GM12878 (cell line): ENCODE data around the gene SIX1. TPM values are rescaled to one million over a fixed set of nuclear protein-coding genes. Genes with fewer than 3 reads are reported as not detected.

ENCODE experiments used
- ATAC-seq: fragments of 200-7000 bp; cut with Tn5 transposase; 3 replicates; pipeline ENCODE4 v1.9.1; 2020; ENCODE audit warnings: mild to moderate bottlenecking, moderate library complexity
- BruUV-seq: library from RNA; stranded (reverse); fragments of 400-500 nt; replicated peaks from 2 replicates; lab custom pipeline; 2021; lab: Mats Ljungman, UMichigan
- CTCF ChIA-PET: fragments of 300-600 bp; sonication (Branson Sonifier 250); formaldehyde crosslinking; extraction: SDS; loops from one replicate; lab custom pipeline; 2021; ENCODE audit warnings: inconsistent platforms; lab: Yijun Ruan, JAX
- POLR2A ChIA-PET: fragments of 350-600 bp; formaldehyde crosslinking; extraction: SDS; loops from one replicate; lab custom pipeline; 2021; ENCODE audit warnings: inconsistent platforms; lab: Charles Lee
- RAD21 ChIA-PET: fragments of 300-600 bp; sonication (Branson Sonifier 250); formaldehyde crosslinking; loops from one replicate; lab custom pipeline; 2023; ENCODE audit warnings: antibody characterized with exemption; ENCODE audit not compliant: unreplicated experiment; lab: Charles Lee
- SMC1A ChIA-PET: fragments of 300-600 bp; sonication (Branson Sonifier 250); formaldehyde crosslinking; loops from one replicate; lab custom pipeline; 2023; ENCODE audit not compliant: unreplicated experiment, uncharacterized antibody; lab: Charles Lee
- DNase-seq: peaks from one replicate; pipeline ENCODE4 v3.0.0-alpha.2; 2011; ENCODE audit warnings: low read depth, low spot score
- FAIRE-seq: peaks from 3 replicates; lab custom pipeline; 2011; peaks lifted over from hg19 to GRCh38; lab: Jason Lieb, UNC
- H2AFZ ChIP-seq: 2 replicates; pipeline ENCODE4 v1.6.0; 2011; ENCODE audit warnings: low read depth, low read length, control low read depth; ENCODE audit not compliant: control insufficient read depth
- H3K27ac ChIP-seq: 2 replicates; pipeline ENCODE4 v1.5.1; 2011; ENCODE audit warnings: control low read depth; ENCODE audit not compliant: control insufficient read depth, insufficient read depth
- H3K27me3 ChIP-seq, 2 experiments: replicated peaks in 1 of 2; 2 replicates each; pipeline versions ENCODE4 v1.6.0 to v1.6.1; 2011; ENCODE audit warnings: low read length in 1 of 2; ENCODE audit not compliant: control insufficient read depth in 2 of 2, insufficient read depth in 2 of 2
- H3K36me3 ChIP-seq, 2 experiments: 2 replicates each; pipeline ENCODE4 v1.5.1; 2011; ENCODE audit warnings: low read length in 1 of 2; ENCODE audit not compliant: control insufficient read depth in 2 of 2, insufficient read depth in 2 of 2
- H3K4me1 ChIP-seq: 2 replicates; pipeline ENCODE4 v1.6.1; 2011; ENCODE audit warnings: mild to moderate bottlenecking, low read length, moderate library complexity, mixed read lengths; ENCODE audit not compliant: control insufficient read depth, insufficient read depth
- H3K4me2 ChIP-seq: 2 replicates; pipeline ENCODE4 v1.6.0; 2011; ENCODE audit warnings: control low read depth; ENCODE audit not compliant: control insufficient read depth, insufficient read depth
- H3K4me3 ChIP-seq: fragments of 200-600 bp; sonication (generic); 2 replicates; pipeline ENCODE4 v1.5.1; 2016
- H3K79me2 ChIP-seq: 2 replicates; pipeline ENCODE4 v1.6.0; 2011; ENCODE audit warnings: low read length; ENCODE audit not compliant: control insufficient read depth, insufficient read depth
- H3K9ac ChIP-seq: 2 replicates; pipeline ENCODE4 v1.8.0; 2011; ENCODE audit warnings: low read length, control low read depth, mixed read lengths; ENCODE audit not compliant: control insufficient read depth, insufficient read depth
- H3K9me3 ChIP-seq: replicated peaks from 3 replicates; pipeline ENCODE4 v1.5.1; 2011; ENCODE audit warnings: mild to moderate bottlenecking, low read length; ENCODE audit not compliant: control insufficient read depth, insufficient read depth
- H4K20me1 ChIP-seq: 2 replicates; pipeline ENCODE4 v1.6.0; 2011; ENCODE audit not compliant: control insufficient read depth, insufficient read depth
- CEBPB ChIP-seq, 2 experiments: fragments of 150-350 bp in 1 of 2; IDR thresholded peaks; 2 replicates each; pipeline ENCODE4 v1.6.1; 2012 to 2014; ENCODE audit warnings: low read depth in 2 of 2, low read length in 2 of 2, borderline replicate concordance in 1 of 2, inconsistent platforms in 1 of 2
- ESRRA ChIP-seq: IDR thresholded peaks from 2 replicates; pipeline ENCODE4 v1.6.1; 2012; ENCODE audit warnings: mild to moderate bottlenecking, low read length, improper control_type of control experiment
- FOS ChIP-seq: IDR thresholded peaks from 3 replicates; pipeline ENCODE4 v1.6.1; 2011; ENCODE audit warnings: borderline replicate concordance; ENCODE audit not compliant: insufficient read length; ENCODE audit errors: extremely low read depth
- HCFC1 ChIP-seq: fragments of 150-350 bp; IDR thresholded peaks from 2 replicates; pipeline ENCODE4 v1.6.1; 2014; ENCODE audit warnings: low read length
- NFYB ChIP-seq: IDR thresholded peaks from 2 replicates; pipeline ENCODE4 v1.6.1; 2011; ENCODE audit warnings: low read depth, mild to moderate bottlenecking, low read length, improper control_type of control experiment, moderate library complexity; ENCODE audit not compliant: insufficient read depth
- RCOR1 ChIP-seq: conservative IDR thresholded peaks from 2 replicates; pipeline ENCODE4 v1.6.1; 2012; ENCODE audit warnings: low read depth, low read length, improper control_type of control experiment
- WGBS: methylation state at CpG from one replicate; pipeline ENCODE4 v1.1.6; 2016; ENCODE audit warnings: low lambda C conversion rate; ENCODE audit not compliant: insufficient replicate concordance, insufficient coverage; ENCODE audit errors: missing lambda C conversion rate; 5-methylcytosine and 5-hydroxymethylcytosine counted together
- in situ Hi-C: fragments of 300-500 bp; cut with MboI; formaldehyde crosslinking; loops from 9 replicates; pipeline ENCODE4 v1.14.3; 2018; ENCODE audit warnings: mixed read lengths
- intact Hi-C: fragments of 100-400 bp; cut with micrococcal nuclease; formaldehyde crosslinking; loops from one replicate; pipeline ENCODE4 v1.14.2; 2022; ENCODE audit not compliant: unreplicated experiment
- polyA plus RNA-seq, 11 experiments: library from polyadenylated mRNA; depleted of rRNA in 4 of 11; unstranded in 6 of 11; stranded (reverse) in 5 of 11; fragments of >200 nt; fragmentation: Nextera tagmentation in 4 of 11; fragmentation: Illumina TruSeq in 1 of 11; extraction: Ambion mirVana in 4 of 11; extraction: Trizol in 1 of 11; gene quantifications; 1 replicate in 1 of 11; 2 replicates in 10 of 11; pipeline versions ENCODE4 v1.2.1 to v1.2.3, GENCODE V29; 2011 to 2016; ENCODE audit warnings: inconsistent platforms in 2 of 11, missing spikeins in 2 of 11, low read depth in 1 of 11
- total RNA-seq, 4 experiments: library from RNA; depleted of rRNA in 3 of 4; stranded (reverse); fragments of >200 nt in 3 of 4; fragmentation: Illumina TruSeq in 1 of 4; extraction: Trizol in 1 of 4; gene quantifications; 2 replicates each; pipeline versions ENCODE4 v1.2.1 to v1.2.3, GENCODE V29; 2013 to 2021
- TF ChIP-seq, protein P1 (sequence below): fragments of 450-650 bp; IDR thresholded peaks from 2 replicates; pipeline ENCODE4 v1.6.1; 2016; ENCODE audit warnings: mild to moderate bottlenecking
- TF ChIP-seq, protein P2 (sequence below): IDR thresholded peaks from 2 replicates; pipeline ENCODE4 v1.6.1; 2011; ENCODE audit warnings: low read depth, low read length, improper control_type of control experiment, borderline replicate concordance
- TF ChIP-seq, protein P3 (sequence below): IDR thresholded peaks from 2 replicates; pipeline ENCODE4 v1.6.1; 2011; ENCODE audit warnings: borderline replicate concordance, low read depth, mild to moderate bottlenecking, moderate library complexity, mixed read lengths, low read length; ENCODE audit not compliant: insufficient read depth; ENCODE audit errors: extremely low read length
- TF ChIP-seq, protein P4 (sequence below): IDR thresholded peaks from 2 replicates; pipeline ENCODE4 v1.6.1; 2012; ENCODE audit warnings: mild to moderate bottlenecking, low read depth, low read length

The SIX1 gene
- total and polyA plus RNA-seq, 10 of the 15 experiments (the other 5 are each of a cell fraction or from before 2014, with no cell fraction given) = 0.03 to 0.06 (median 0.05) TPM; not detected in 5

DNA sequence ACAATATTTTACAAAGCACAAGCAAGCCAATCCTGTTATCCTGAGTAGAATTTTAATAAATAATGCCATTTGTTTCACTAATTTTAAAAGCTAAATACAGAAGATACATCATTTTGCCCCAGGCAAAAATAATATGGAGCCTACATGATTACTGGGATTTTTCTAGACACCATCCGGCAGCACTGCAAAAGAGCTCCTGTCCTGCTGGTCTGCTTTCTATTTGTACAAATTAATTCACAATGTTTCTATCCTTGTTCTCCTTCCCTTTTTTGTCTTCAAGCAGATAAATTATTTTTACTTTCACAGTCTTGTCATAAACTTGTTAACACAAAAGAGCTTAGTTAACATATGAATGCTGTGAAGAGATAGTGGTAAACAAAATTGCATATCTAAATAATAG lies 4.6 kb downstream of the SIX1 start:
- ATAC-seq = no peak
- Histone ChIP-seq H3K36me3 (no peaks in the 10 kb centered on the region), H3K4me3 (no peak overlapping the region), H3K79me2 (no peaks in the 10 kb centered on the region), H3K27ac (no peak overlapping the region), H2AFZ (no peak overlapping the region), H3K9ac (no peak overlapping the region), H4K20me1 (peaks cover 2% of the 10 kb centered on the region; the same call in 1 of the 2 replicates), H3K4me2 (no peak overlapping the region), H3K9me3 (no peaks in the 10 kb centered on the region; the same call in 1 of the 3 replicates), H3K27me3 (peaks cover 34 to 44% of the 10 kb centered on the region in 2 experiments), H3K4me1 (no peaks in the 10 kb centered on the region; the same call in 1 of the 2 replicates)
- FAIRE-seq = no peak
- POLR2A ChIA-PET = no interaction called here
- CTCF ChIA-PET = interaction anchor here (0.9 to 2.0 kb wide), 3 partner anchors 13 to 20 kb away, joined by 3 to 6 read pairs (median 3); no protein-coding TSS in a partner anchor
- no TSS peak for BruUV-seq
- in situ Hi-C loops = loop anchor here (25.0 kb wide), 1 partner anchor 1168 kb away; the partner anchor contains the start of gene SYT16
- 100% methylated on average over 1 of the region's 1 CpG for WGBS
- intact Hi-C loops = no loop called here
- no peak for DNase-seq
- TF ChIP-seq RCOR1 (no peak), NFYB (no peak), ESRRA (no peak), CEBPB (IDR thresholded peaks at IDR 0.05; ENCODE audit: borderline replicate concordance in 1 of 2, low read depth in 2 of 2, low read length in 2 of 2) (no peak), HCFC1 (no peak), FOS (no peak)
- TF ChIP-seq, protein P1, sequence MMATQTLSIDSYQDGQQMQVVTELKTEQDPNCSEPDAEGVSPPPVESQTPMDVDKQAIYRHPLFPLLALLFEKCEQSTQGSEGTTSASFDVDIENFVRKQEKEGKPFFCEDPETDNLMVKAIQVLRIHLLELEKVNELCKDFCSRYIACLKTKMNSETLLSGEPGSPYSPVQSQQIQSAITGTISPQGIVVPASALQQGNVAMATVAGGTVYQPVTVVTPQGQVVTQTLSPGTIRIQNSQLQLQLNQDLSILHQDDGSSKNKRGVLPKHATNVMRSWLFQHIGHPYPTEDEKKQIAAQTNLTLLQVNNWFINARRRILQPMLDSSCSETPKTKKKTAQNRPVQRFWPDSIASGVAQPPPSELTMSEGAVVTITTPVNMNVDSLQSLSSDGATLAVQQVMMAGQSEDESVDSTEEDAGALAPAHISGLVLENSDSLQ = no peak
- TF ChIP-seq, protein P2, sequence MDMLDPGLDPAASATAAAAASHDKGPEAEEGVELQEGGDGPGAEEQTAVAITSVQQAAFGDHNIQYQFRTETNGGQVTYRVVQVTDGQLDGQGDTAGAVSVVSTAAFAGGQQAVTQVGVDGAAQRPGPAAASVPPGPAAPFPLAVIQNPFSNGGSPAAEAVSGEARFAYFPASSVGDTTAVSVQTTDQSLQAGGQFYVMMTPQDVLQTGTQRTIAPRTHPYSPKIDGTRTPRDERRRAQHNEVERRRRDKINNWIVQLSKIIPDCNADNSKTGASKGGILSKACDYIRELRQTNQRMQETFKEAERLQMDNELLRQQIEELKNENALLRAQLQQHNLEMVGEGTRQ = no peak
- TF ChIP-seq, protein P3, sequence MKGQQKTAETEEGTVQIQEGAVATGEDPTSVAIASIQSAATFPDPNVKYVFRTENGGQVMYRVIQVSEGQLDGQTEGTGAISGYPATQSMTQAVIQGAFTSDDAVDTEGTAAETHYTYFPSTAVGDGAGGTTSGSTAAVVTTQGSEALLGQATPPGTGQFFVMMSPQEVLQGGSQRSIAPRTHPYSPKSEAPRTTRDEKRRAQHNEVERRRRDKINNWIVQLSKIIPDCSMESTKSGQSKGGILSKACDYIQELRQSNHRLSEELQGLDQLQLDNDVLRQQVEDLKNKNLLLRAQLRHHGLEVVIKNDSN = no peak
- TF ChIP-seq, protein P4, sequence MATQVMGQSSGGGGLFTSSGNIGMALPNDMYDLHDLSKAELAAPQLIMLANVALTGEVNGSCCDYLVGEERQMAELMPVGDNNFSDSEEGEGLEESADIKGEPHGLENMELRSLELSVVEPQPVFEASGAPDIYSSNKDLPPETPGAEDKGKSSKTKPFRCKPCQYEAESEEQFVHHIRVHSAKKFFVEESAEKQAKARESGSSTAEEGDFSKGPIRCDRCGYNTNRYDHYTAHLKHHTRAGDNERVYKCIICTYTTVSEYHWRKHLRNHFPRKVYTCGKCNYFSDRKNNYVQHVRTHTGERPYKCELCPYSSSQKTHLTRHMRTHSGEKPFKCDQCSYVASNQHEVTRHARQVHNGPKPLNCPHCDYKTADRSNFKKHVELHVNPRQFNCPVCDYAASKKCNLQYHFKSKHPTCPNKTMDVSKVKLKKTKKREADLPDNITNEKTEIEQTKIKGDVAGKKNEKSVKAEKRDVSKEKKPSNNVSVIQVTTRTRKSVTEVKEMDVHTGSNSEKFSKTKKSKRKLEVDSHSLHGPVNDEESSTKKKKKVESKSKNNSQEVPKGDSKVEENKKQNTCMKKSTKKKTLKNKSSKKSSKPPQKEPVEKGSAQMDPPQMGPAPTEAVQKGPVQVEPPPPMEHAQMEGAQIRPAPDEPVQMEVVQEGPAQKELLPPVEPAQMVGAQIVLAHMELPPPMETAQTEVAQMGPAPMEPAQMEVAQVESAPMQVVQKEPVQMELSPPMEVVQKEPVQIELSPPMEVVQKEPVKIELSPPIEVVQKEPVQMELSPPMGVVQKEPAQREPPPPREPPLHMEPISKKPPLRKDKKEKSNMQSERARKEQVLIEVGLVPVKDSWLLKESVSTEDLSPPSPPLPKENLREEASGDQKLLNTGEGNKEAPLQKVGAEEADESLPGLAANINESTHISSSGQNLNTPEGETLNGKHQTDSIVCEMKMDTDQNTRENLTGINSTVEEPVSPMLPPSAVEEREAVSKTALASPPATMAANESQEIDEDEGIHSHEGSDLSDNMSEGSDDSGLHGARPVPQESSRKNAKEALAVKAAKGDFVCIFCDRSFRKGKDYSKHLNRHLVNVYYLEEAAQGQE = no peak
- RAD21 ChIA-PET = no interaction called here
- SMC1A ChIA-PET = interaction anchor here (1.3 to 1.7 kb wide), 2 partner anchors 13 to 376 kb away, joined by 3 to 6 read pairs; no protein-coding TSS in a partner anchor
